GM18498 (cell line): ENCODE results near the gene SND1.
"Not testable (repeated sequence)": the region's sequence is repeated elsewhere in the genome, so short reads cannot be mapped to it uniquely, and the experiment has no call there.

Experiments used
- ATAC-seq: cut with Tn5 transposase; IDR thresholded peaks from one replicate; pipeline ENCODE4 v1.9.1; 2021; ENCODE audit warnings: mild to moderate bottlenecking, moderate library complexity; ENCODE audit not compliant: unreplicated experiment

SND1 gene

GRCh38 chr7:127900732-127901685 lies 249.0 kb downstream of the SND1 start:
- peak; percentile 52 for ATAC-seq

DNA sequence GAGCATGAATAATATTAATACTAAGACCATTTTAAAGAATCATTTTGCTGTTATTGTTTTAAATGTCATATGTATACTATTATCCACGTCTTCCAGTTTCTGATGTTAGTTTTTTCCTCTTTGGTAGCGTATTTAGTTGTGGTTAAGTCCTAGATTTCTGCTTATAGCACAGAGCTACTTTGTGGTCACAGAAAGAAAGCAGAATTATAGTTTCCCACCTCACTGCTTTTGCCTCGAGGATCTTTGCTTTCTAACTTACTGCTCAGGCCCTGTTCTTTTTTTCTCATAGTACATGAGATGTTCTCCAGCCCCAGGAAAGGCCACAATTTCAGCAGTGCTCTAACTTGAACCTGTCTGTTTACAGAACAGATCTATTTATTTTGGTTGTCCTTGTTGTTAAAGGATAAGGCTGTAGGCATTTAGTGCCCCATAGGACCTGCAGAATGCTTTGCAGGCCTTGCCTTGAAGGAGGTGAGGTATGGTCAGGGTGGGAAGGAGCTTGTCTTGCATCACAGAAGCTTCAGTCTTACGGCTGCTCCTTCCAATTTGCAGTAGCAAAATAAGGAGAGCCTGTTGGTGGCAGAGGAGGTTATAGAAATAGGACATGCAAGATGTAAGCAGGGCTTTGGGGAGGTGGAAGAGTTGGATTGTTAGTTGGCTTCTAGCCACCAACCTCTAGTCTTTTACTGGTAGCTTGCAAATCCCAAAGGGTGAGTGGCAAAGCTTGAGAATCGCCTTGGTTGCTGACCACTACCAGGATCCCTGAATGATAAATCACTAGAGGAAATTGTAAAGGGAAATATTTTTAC lies 250.1 kb downstream of the SND1 start:
- ATAC-seq = peak; percentile 49

- not testable (repeated sequence) for ATAC-seq
Observed at GRCh38 chr7:127902753-127903152, 250.8 kb downstream of the SND1 start.

- ATAC-seq = no peak
Observed at GRCh38 chr7:127903892-127904669, 252.1 kb downstream of the SND1 start.

DNA sequence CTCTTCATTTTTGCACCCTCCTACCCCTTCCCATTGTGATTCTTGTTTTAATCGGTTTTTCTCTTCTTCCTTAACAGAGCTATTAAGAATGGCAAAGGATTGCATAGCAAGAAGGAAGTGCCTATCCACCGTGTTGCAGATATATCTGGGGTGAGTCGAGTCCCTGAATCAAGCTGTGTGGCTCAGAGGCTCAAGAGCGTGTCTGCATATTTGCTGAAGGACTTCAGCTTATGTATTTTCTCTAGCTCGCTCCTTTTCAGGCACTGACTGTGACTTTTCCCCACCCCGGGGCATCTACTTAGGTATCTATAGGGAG lies 252.6 kb downstream of the SND1 start:
- ATAC-seq = no peak

- no peak for ATAC-seq
Observed at GRCh38 chr7:127905021-127905420, 253.0 kb downstream of the SND1 start.

- ATAC-seq = no peak
Observed at GRCh38 chr7:127905491-127906330, 253.7 kb downstream of the SND1 start.

DNA sequence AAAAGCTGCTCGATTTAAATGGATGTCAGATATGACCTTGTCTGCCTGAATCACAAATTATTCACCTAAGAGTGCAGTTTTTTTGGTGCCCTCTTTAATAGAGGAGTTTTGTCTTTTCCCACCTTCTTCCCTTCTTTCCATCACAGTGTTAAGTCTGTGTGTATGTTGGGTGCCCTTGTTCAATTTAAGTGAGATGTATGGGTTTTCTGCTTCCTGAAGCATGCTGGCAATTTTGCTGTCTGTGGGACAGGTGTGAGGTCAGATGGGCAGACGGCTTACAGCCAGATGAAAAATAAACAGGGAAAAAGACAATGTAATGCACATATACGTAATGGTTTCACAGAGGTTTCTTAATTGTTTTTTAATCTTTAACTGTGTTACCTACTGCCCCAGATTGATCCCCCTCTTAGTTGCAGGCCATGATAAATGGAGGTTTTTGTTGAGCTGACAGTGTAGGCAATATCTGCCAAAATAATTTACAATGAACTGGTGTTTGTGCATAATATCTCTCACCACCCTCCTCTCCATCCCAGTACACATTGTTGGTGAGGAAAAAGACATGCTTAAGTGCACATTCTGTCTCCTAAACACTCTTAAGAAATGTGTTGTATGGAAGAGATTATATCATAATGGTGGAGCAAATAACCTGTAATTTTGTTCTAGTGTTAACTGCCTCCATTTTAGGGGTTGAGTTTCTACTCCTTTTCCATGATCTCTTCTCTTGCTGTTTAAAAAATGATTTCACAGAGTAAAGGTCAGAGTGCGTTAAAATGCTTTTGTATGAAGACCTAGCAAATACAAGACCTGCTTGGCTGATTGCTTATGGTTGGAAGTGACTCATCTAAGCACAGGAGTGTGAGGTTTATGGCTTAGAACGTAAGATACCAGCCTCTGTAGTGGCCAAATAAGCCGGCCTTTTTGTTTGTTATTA lies 255.4 kb downstream of the SND1 start:
- ATAC-seq = no peak

- no peak for ATAC-seq
Observed at GRCh38 chr7:127908430-127909258, 256.6 kb downstream of the SND1 start.

DNA sequence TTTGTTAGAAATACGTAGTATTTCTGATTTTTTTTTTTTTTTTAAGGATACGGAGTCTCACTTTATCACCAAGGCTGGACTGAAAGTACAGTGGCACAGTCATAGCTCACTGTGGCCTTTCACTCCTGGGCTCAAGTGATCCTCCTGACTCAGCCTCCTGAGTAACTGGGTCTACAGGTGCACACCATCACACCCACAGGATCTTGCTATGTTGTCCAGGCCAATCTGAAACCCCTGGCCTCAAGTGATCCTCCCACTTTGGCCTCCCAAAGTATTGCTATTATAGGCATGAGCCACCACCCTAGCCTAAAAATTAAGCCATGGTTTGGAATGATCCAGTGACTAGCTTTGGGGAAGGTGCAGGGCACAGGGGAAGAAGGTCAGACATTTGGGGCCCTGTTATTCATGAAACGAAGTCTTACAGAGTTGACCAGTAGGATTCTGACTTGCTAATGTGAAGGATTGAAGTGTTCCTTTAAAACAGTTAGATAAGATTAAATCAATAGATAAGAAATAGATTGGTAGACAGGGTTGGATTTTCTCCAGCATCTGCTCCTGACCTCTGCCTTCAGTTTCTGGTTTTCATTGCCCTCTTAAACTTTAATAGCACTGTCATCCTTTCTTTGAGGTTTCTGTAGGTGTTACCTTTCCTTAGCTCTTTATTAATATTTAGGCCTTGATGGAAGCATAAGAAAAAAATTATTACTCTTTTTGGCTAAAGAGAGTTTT lies 257.6 kb downstream of the SND1 start:
- ATAC-seq = no peak

DNA sequence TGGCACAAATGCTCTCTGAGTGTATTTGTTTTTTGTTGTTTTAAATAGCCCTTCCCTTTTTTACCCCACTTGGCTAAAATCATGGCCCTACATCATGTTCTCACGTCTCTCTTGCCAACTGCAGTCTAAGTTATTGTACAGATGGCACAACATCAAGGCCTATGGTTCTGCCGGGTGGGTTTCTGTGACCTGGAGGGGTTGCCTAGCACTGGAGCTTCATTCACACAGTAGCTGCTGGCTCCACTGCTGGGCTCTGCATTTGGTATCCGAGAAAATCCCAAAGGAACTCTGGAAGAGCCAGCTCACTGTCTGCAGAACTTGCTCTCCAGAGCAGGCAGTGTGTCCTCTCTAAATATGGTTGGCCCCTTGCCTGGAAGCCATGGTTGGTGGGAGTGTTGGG lies 258.7 kb downstream of the SND1 start:
- no peak for ATAC-seq

DNA sequence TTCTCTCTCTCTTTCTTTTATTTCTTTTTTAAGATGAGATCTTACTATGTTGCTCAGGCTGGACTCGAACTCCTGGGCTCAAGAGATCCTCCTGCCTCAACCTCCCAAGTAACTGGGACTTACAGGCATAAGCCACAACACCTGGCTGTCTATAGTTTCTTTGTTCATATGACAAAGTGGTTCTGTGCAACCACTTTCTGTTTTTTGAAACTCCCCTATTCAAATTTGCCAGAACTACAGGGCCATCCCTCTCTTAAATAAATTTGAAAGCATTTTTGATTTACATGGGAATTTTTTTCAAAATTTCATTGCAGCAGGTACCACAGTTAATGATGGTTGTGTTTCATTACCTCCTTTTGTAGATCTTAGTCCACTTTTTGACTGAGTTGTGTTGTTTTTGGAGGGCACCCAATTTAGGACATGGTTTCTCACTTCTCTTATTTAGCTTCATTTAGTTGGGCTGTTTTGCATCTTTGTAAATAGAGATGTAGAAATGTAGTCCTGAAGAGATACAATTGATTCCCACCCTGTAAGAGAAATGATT lies 260.0 kb downstream of the SND1 start:
- ATAC-seq = peak; percentile 87

DNA sequence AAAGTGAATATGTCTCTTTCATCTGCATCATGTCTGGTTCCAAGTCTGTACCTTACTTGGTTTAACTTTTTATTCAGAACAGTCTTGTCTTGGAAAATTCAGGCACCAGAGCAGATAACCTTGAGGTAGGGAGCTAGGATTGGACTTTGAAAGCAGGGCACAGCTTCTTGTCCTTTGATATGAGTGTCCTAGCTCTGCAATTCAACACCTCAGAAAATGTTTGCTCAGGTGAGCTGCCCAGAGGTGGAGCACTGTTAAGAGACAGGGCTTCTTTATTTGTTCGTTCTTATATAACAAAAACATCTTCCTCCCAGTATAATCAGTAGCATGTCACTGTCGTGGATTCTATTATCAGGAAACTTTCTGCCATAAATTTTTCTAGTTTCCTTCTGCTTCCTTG lies 260.9 kb downstream of the SND1 start:
- ATAC-seq = no peak

DNA sequence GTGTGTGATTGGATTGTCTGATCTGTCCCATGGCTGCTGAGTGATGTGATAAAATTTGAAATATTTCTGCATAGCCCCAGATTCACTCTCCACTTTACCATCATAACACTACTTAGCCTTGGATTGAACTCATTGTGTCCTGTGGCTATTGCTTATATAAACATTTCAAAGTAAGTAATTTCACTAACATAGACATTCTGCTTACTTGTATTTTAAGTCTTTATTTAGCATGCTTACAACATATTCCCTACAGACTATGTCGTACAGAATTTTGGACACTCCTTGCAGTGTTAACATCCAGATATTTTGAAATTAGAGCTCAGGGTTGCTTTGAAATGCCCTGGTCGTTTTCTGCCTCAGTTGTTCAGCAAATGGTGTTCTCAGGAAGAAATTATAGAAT lies 261.7 kb downstream of the SND1 start:
- no peak for ATAC-seq

GRCh38 chr7:127914693-127915092 lies 262.7 kb downstream of the SND1 start:
- no peak for ATAC-seq

DNA sequence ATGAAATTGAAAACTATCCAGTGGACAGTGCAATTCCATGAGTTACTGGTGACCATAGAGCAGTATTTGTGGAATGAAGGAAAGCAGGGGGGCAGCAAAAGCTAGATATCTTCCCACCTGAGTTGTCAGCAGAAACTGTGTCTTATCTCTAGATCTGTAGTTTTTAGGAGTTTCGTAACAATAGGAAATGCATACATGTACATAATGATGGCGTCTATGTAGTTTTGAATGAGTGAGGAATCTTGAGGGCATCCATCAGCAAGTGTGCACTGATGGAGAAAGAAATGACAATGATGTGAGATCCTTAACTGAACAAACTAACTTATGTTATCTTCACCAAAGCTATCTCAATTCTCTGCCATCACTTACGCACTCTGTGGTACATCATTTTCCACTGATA lies 264.7 kb downstream of the SND1 start:
- ATAC-seq = no peak

DNA sequence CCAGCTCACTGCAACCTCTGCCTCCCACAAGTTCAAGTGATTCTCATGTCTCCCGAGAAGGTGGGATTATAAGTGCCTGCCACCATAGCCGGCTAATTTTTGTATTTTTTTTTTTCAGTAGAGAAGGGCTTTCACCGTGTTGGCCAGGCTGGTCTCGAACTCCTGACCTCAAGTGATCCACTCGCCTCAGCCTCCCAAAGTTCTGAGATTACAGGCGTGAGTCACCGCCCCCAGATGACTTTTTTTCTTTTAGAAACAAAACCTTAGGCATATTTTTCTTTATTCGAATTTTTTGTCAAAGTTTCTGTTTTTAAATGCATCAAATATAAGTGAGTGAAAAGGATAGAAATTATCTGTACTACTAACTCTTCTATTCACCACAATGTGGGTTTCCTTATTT lies 266.1 kb downstream of the SND1 start:
- no peak for ATAC-seq
